ENCODE data around the gene MYO3B.
A peak's percentile ranks its signal among the peaks of the same experiment; 100 is the strongest.
"Not testable (repeated sequence)": the region's sequence is repeated elsewhere in the genome, so short reads cannot be mapped to it uniquely, and the experiment has no call there.

Gene MYO3B

DNA sequence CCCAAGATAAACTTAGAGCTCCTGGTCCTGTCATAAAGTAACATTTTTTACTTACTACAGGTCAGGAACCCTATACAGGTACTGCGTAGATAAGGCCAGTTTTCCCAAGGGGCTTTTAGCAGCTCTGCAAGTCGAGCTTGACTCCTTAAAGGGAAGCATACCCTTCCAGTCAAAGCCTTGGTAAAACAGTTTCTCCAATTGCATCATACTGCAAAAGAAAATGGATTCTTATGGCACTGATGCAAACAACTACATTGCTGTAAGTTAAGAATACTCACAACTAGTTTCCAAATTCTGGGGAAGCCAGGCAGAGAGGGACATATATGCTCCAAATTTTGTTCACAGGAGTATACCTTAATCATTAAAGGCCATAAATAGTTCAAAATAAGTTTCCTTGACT lies 31.0 kb downstream of the MYO3B start:
- ChIA-PET POLR2A (no interaction called here), CTCF (no interaction called here)
- Histone ChIP-seq H3K4me1 (ENCODE audit: control insufficient read depth, insufficient read depth, low read length) (no peaks in the 10 kb centered on the region), H3K36me3 (ENCODE audit: control insufficient read depth in 2 of 2, insufficient read depth in 1 of 2, low read length in 2 of 2) (no peaks in the 10 kb centered on the region), H3K4me3 (ENCODE audit: low read depth, low read length) (no peak overlapping the region), H3K27ac (ENCODE audit: extremely low read depth, low read depth, low read length) (no peak overlapping the region), H3K9me3 (ENCODE audit: control insufficient read depth, insufficient read depth, low read depth, low read length) (no peaks in the 10 kb centered on the region)
- TF ChIP-seq ZNF791 (tag by site-specific recombination; IDR thresholded peaks at IDR 0.05) (no peak), ZEB2 (tag by site-specific recombination; IDR thresholded peaks at IDR 0.05) (no peak), ZNF433 (tag by site-specific recombination; IDR thresholded peaks at IDR 0.05; ENCODE audit: low read depth) (no peak), OVOL3 (tag by site-specific recombination; IDR thresholded peaks at IDR 0.05) (no peak)
- TF ChIP-seq, protein P1, sequence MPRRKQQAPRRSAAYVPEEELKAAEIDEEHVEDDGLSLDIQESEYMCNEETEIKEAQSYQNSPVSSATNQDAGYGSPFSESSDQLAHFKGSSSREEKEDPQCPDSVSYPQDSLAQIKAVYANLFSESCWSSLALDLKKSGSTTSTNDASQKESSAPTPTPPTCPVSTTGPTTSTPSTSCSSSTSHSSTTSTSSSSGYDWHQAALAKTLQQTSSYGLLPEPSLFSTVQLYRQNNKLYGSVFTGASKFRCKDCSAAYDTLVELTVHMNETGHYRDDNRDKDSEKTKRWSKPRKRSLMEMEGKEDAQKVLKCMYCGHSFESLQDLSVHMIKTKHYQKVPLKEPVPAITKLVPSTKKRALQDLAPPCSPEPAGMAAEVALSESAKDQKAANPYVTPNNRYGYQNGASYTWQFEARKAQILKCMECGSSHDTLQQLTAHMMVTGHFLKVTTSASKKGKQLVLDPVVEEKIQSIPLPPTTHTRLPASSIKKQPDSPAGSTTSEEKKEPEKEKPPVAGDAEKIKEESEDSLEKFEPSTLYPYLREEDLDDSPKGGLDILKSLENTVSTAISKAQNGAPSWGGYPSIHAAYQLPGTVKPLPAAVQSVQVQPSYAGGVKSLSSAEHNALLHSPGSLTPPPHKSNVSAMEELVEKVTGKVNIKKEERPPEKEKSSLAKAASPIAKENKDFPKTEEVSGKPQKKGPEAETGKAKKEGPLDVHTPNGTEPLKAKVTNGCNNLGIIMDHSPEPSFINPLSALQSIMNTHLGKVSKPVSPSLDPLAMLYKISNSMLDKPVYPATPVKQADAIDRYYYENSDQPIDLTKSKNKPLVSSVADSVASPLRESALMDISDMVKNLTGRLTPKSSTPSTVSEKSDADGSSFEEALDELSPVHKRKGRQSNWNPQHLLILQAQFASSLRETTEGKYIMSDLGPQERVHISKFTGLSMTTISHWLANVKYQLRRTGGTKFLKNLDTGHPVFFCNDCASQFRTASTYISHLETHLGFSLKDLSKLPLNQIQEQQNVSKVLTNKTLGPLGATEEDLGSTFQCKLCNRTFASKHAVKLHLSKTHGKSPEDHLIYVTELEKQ (tag by site-specific recombination; IDR thresholded peaks at IDR 0.05; ENCODE audit: borderline replicate concordance), result no peak

DNA sequence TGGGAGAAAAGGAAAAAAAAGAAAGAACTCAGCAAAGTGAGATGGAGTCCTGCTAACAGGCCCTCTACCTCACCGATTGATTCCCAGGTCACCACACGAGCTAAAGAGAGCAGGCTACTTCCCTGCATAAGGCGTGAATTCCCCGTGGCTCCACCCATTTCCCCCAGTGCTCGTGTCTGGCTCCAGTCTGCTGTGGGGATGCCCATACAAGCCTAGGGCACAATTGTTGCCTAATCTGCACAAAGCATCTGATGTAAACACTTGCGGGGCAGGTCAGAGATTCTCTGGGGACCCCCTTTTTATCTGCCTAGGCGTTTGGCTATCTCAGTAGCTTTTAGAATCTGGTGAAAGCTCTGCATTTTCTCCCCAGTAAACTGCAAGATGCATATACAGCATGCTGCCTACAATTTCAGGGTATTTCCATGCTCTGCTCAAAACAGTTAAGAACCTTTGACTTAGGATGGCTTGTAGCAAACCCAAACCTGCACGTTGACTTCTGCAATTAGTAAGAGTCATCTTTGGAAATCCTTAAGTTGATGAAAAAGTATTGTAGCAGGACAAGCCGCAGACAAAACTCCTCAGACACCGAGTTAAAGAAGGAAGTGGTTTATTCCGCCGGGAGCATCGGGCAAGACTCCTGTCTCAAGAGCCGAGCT lies 34.8 kb downstream of the MYO3B start:
- H3K27ac ChIP-seq (ENCODE audit: extremely low read depth, low read depth, low read length), result no peak overlapping the region
- no peaks in the 10 kb centered on the region for H3K36me3 ChIP-seq (ENCODE audit: control insufficient read depth in 2 of 2, insufficient read depth in 1 of 2, low read length in 2 of 2)
- POLR2A ChIA-PET, result no interaction called here
- CTCF ChIA-PET, result no interaction called here
- no peak overlapping the region for H3K4me3 ChIP-seq (ENCODE audit: low read depth, low read length)
- H3K4me1 ChIP-seq (ENCODE audit: control insufficient read depth, insufficient read depth, low read length), result no peaks in the 10 kb centered on the region
- TF ChIP-seq ZNF221 (tag by site-specific recombination; IDR thresholded peaks at IDR 0.05; ENCODE audit: borderline replicate concordance) (no peak), ZNF174 (tag by site-specific recombination; IDR thresholded peaks at IDR 0.05) (no peak), REPIN1 (tag by site-specific recombination; IDR thresholded peaks at IDR 0.05; ENCODE audit: low read depth) (no peak), HOXA7 (CRISPR knock-in tag; IDR thresholded peaks at IDR 0.05; ENCODE audit: borderline replicate concordance) (no peak), ZBTB48 (tag by site-specific recombination; IDR thresholded peaks at IDR 0.05) (no peak)
- TF ChIP-seq, protein P2, sequence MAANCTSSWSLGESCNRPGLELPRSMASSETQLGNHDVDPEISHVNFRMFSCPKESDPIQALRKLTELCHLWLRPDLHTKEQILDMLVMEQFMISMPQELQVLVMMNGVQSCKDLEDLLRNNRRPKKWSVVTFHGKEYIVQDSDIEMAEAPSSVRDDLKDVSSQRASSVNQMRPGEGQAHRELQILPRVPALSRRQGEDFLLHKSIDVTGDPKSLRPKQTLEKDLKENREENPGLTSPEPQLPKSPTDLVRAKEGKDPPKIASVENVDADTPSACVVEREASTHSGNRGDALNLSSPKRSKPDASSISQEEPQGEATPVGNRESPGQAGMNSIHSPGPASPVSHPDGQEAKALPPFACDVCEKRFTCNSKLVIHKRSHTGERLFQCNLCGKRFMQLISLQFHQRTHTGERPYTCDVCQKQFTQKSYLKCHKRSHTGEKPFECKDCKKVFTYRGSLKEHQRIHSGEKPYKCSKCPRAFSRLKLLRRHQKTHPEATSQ (tag by site-specific recombination; IDR thresholded peaks at IDR 0.05), result no peak
- no peaks in the 10 kb centered on the region for H3K9me3 ChIP-seq (ENCODE audit: control insufficient read depth, insufficient read depth, low read depth, low read length)

DNA sequence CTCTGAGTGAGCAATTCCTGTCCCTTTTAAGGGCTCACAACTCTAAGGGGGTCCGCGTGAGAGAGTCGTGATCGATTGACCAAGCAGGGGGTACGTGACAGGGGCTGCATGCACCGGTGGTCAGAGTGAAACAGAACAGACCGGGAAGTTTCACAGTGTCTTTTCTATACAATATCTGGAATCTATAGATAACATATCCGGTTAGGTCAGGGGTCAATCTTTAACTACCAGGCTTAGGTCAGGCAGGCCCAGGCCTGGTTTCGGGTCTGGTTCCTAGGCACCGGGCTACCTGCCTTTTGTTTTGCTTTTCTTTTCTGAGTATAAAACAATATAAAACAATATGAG lies 35.3 kb downstream of the MYO3B start:
- CTCF ChIA-PET; H3K9me3 ChIP-seq (ENCODE audit: control insufficient read depth, insufficient read depth, low read depth, low read length); H3K27ac ChIP-seq (ENCODE audit: extremely low read depth, low read depth, low read length); H3K36me3 ChIP-seq (ENCODE audit: control insufficient read depth in 2 of 2, insufficient read depth in 1 of 2, low read length in 2 of 2); H3K4me1 ChIP-seq (ENCODE audit: control insufficient read depth, insufficient read depth, low read length); H3K4me3 ChIP-seq (ENCODE audit: low read depth, low read length); POLR2A ChIA-PET: not testable (repeated sequence)

DNA sequence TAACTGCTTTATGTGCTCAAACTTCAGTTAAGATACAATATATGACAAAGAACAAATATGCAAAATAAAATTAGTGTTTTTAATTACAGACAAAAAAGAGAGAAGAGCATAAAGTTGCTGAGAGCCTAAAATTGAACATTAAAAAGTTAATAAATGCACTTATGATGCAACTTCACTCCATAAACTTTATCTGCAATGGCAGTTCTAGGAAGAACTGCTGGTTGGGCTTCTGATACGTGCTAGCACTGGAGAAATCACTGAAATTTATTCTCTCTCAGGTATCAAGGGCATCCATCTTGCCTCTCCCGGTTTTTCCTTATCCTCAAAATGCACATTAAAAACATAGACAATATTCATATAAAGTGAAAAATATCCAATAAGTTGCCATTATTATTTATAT lies 35.7 kb downstream of the MYO3B start:
- no peaks in the 10 kb centered on the region for H3K4me1 ChIP-seq (ENCODE audit: control insufficient read depth, insufficient read depth, low read length)
- TF ChIP-seq ZNF248 (tag by site-specific recombination; IDR thresholded peaks at IDR 0.05), result no peak
- no peak for TF ChIP-seq ZNF366 (tag by site-specific recombination; conservative IDR thresholded peaks at IDR 0.05)
- TF ChIP-seq ZNF514 (tag by site-specific recombination; IDR thresholded peaks at IDR 0.05), result no peak
- TF ChIP-seq, protein P3, sequence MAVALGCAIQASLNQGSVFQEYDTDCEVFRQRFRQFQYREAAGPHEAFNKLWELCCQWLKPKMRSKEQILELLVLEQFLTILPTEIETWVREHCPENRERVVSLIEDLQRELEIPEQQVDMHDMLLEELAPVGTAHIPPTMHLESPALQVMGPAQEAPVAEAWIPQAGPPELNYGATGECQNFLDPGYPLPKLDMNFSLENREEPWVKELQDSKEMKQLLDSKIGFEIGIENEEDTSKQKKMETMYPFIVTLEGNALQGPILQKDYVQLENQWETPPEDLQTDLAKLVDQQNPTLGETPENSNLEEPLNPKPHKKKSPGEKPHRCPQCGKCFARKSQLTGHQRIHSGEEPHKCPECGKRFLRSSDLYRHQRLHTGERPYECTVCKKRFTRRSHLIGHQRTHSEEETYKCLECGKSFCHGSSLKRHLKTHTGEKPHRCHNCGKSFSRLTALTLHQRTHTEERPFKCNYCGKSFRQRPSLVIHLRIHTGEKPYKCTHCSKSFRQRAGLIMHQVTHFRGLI (tag by site-specific recombination; IDR thresholded peaks at IDR 0.05), result peak; percentile 82; the same call in 1 of the 2 replicates
- TF ChIP-seq YY2 (tag by site-specific recombination; IDR thresholded peaks at IDR 0.05), result no peak
- H3K9me3 ChIP-seq (ENCODE audit: control insufficient read depth, insufficient read depth, low read depth, low read length), result no peaks in the 10 kb centered on the region
- H3K27ac ChIP-seq (ENCODE audit: extremely low read depth, low read depth, low read length), result no peak overlapping the region
- ChIA-PET POLR2A (no interaction called here), CTCF (interaction anchor here (0.6 kb wide), 1 partner anchor 43 kb away, joined by 4 read pairs; no protein-coding TSS in a partner anchor)
- H3K4me3 ChIP-seq (ENCODE audit: low read depth, low read length), result no peak overlapping the region
- no peaks in the 10 kb centered on the region for H3K36me3 ChIP-seq (ENCODE audit: control insufficient read depth in 2 of 2, insufficient read depth in 1 of 2, low read length in 2 of 2)

Measured in HEK293 (cell line).